HG03175 (cell line): ENCODE results near the gene DENND1B.

Experiments used
- ATAC-seq: cut with Tn5 transposase; IDR thresholded peaks from one replicate; pipeline ENCODE4 v1.9.1; 2021; ENCODE audit warnings: mild to moderate bottlenecking, moderate library complexity; ENCODE audit not compliant: unreplicated experiment

The DENND1B gene

GRCh38 chr1:197472141-197472540 is 303.1 kb downstream of the DENND1B start:
- no peak for ATAC-seq

GRCh38 chr1:197471248-197471985 is 303.9 kb downstream of the DENND1B start:
- ATAC-seq, result no peak

GRCh38 chr1:197470330-197470729 is 304.9 kb downstream of the DENND1B start:
- no peak for ATAC-seq

DNA sequence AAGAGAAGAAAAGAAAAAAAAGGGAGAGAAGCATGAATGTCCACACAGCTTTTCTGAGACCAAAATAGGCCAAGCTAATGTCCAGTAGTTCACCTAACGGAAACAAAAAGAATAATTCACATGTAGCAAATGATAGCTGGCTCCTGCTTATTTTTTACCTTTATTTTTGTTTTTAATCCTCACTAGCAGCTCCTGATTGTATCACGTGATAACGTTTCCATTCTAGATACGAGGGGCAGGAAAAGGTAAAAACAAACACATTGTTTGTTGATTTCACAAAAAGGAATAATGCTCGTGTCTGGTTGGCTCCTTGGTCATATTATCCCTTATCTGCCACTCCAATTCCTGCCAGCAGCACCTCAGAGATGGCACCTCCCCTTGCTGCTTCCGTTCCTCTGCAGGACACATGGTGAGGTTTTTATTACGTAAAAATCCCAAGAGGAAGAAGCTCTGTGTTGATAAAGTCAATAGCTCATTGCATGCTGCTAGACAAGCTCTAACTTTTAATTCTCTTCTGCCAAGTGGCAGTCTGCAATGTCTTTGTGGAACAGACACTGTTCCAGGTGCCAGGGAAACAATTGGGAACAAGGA is 305.6 kb downstream of the DENND1B start:
- no peak for ATAC-seq

DNA sequence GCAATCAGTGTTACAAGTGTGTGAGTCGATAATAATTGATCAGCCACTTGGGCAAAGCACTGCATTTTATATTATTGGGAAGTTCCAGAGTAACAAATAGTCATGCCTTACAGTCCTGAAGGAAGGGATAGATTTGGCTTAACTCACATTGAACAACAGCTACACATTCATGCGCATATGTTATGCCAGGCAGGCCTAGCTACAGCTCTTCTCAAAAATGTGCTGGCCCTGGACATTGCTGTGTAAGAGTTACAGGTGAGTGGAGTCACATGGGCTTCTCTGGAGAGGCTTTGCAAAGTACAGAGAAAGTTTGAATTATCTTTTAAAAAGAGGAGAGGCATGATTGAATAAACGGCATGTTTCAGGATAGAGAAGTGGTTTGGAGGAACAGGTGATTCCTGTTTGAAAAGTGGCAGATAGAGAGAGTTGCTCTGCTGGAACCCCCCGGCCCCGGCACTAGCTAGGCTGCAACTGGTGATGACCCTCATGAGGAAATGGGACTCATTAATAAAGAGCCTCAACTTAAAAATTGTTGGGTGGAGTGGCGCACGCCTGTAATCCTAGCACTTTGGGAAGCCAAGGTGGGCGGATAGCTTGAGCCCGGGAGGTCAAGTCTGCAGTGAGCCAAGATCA is 306.6 kb downstream of the DENND1B start:
- no peak for ATAC-seq

GRCh38 chr1:197467881-197468280 is 307.4 kb downstream of the DENND1B start:
- ATAC-seq, result no peak

GRCh38 chr1:197466813-197467212 is 308.5 kb downstream of the DENND1B start:
- ATAC-seq, result no peak

GRCh38 chr1:197465528-197466327 is 309.6 kb downstream of the DENND1B start:
- no peak for ATAC-seq

GRCh38 chr1:197464044-197464443 is 311.2 kb downstream of the DENND1B start:
- no peak for ATAC-seq

DNA sequence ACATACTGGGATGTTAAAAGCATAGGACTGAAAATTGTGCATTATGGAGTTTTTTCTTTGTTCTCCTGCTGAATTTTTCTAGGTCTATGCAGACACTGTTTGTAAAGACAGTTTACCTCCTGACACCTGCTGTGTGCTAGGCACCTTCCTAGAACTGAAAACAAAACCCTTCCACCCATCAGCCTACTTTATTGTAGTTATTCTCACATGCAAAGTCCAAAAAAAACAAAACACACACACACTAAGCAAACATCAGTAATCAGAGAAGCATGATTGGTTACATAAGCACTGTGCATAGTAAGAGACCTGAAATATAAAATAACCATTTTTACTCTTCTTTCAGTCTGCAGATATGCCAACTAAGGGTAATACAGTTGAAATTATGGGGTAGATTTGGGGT is 312.1 kb downstream of the DENND1B start:
- no peak for ATAC-seq

DNA sequence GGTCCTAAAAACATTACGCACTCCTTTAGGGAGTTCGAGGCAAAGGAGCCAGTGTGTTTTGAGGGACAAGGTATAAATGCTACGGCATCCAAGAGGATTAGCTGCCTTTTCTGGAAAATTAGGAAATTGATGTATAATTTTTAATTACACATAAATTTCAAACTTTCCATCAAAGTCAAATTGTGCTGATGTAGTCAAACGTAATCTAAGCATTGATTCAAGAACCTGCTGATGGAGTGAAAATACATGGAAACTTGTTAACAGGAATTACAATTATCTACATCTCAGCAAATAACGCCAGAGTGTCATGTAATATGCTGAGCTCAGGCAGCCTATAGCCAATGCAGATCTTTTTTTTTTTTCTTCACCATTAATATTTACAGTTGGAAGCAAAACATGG is 312.7 kb downstream of the DENND1B start:
- no peak for ATAC-seq
